GM21423 (cell line): ENCODE results near the gene PHF21B.

Experiments
- ATAC-seq: cut with Tn5 transposase; IDR thresholded peaks from one replicate; pipeline ENCODE4 v1.9.1; 2021; ENCODE audit warnings: mild to moderate bottlenecking, moderate library complexity; ENCODE audit not compliant: unreplicated experiment

The PHF21B gene

GRCh38 chr22:44847892-44848291 lies 161.9 kb downstream of the PHF21B start:
- ATAC-seq, result no peak

GRCh38 chr22:44847380-44847779 lies 162.4 kb downstream of the PHF21B start:
- no peak for ATAC-seq

GRCh38 chr22:44846726-44847275 lies 163.0 kb downstream of the PHF21B start:
- no peak for ATAC-seq

- ATAC-seq, result no peak
Observed at GRCh38 chr22:44845796-44846720, 163.7 kb downstream of the PHF21B start.

GRCh38 chr22:44845191-44845590 lies 164.6 kb downstream of the PHF21B start:
- no peak for ATAC-seq

GRCh38 chr22:44842417-44842816 lies 167.4 kb downstream of the PHF21B start:
- ATAC-seq, result no peak

GRCh38 chr22:44840611-44841322 lies 169.0 kb downstream of the PHF21B start:
- ATAC-seq, result no peak

GRCh38 chr22:44839721-44840120 lies 170.1 kb downstream of the PHF21B start:
- no peak for ATAC-seq

- no peak for ATAC-seq
Observed at GRCh38 chr22:44839061-44839460, 170.7 kb downstream of the PHF21B start.

GRCh38 chr22:44838316-44839016 lies 171.3 kb downstream of the PHF21B start:
- ATAC-seq, result no peak

- ATAC-seq, result no peak
Observed at GRCh38 chr22:44837481-44837880, 172.3 kb downstream of the PHF21B start.

- ATAC-seq, result no peak
Observed at GRCh38 chr22:44834065-44834464, 175.7 kb downstream of the PHF21B start.

- ATAC-seq, result no peak
Observed at GRCh38 chr22:44831885-44832284, 177.9 kb downstream of the PHF21B start.
